Subcutaneous abdominal adipose tissue (tissue), 5 donors: Measurements from ENCODE around the gene GLE1.

Source experiments
- H3K27ac ChIP-seq: one replicate; pipeline ENCODE4 v1.7.0; 2013; ENCODE audit warnings: low read depth, mild to moderate bottlenecking, inconsistent platforms, low read length, moderate library complexity
- H3K27me3 ChIP-seq, 5 donors: one replicate each; pipeline ENCODE4 v1.7.0; 2013; ENCODE audit warnings: low read length in 5 of 5, inconsistent platforms in 1 of 5; ENCODE audit not compliant: control insufficient read depth in 5 of 5, insufficient read depth in 4 of 5
- H3K36me3 ChIP-seq, 5 donors: one replicate each; pipeline ENCODE4 v1.7.0; 2013; ENCODE audit warnings: low read length in 5 of 5; ENCODE audit not compliant: control insufficient read depth in 5 of 5, insufficient read depth in 5 of 5
- H3K4me1 ChIP-seq, 5 donors: one replicate each; pipeline ENCODE4 v1.7.0; 2013; ENCODE audit warnings: low read length in 5 of 5, mild to moderate bottlenecking in 3 of 5, moderate library complexity in 1 of 5; ENCODE audit not compliant: control insufficient read depth in 5 of 5, insufficient read depth in 5 of 5
- H3K4me3 ChIP-seq, 5 donors: one replicate each; pipeline ENCODE4 v1.7.0; 2013; ENCODE audit warnings: low read length in 5 of 5, low read depth in 1 of 5
- H3K9ac ChIP-seq, 5 donors: one replicate each; pipeline ENCODE4 v1.7.0; 2013; ENCODE audit warnings: low read length in 5 of 5, mild to moderate bottlenecking in 4 of 5, moderate library complexity in 3 of 5
- H3K9me3 ChIP-seq, 5 donors: one replicate each; pipeline ENCODE4 v1.7.0; 2013; ENCODE audit warnings: low read length in 5 of 5; ENCODE audit not compliant: control insufficient read depth in 5 of 5
- donor health status: healthy.
- donor health status: healthy.
- donor health status: healthy.
- donor health status: healthy.
- donor health status: healthy.

The GLE1 gene

DNA sequence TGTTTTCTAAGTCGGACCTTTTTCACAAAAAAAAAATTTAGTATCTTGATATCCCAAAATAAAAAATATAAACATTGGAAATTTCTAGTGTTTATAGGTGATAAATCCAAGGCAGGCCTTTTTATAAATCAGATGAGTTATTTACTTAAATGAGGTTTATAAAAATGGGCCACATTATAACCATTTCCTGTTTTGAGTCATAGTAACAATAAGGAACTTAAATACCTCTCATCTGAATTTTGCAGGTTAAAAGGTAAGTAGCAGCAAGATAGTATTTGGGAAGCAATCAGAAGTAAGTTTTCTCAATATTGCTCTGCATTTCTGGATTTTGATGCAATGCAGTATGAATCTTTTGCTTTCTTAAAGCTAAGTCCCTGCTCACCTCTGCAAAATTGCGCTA lies 51.8 kb downstream of the GLE1 start:
- H3K9me3 ChIP-seq, result no peaks in the 10 kb centered on the region
- no peak overlapping the region for H3K27ac ChIP-seq
- no peaks in the 10 kb centered on the region for H3K36me3 ChIP-seq
- no peaks in the 10 kb centered on the region for H3K27me3 ChIP-seq
- H3K4me1 ChIP-seq, result peaks cover 15 to 70% (median 65%) of the 10 kb centered on the region in 5 donors
- H3K9ac ChIP-seq, result no peak overlapping the region
- no peak overlapping the region for H3K4me3 ChIP-seq

DNA sequence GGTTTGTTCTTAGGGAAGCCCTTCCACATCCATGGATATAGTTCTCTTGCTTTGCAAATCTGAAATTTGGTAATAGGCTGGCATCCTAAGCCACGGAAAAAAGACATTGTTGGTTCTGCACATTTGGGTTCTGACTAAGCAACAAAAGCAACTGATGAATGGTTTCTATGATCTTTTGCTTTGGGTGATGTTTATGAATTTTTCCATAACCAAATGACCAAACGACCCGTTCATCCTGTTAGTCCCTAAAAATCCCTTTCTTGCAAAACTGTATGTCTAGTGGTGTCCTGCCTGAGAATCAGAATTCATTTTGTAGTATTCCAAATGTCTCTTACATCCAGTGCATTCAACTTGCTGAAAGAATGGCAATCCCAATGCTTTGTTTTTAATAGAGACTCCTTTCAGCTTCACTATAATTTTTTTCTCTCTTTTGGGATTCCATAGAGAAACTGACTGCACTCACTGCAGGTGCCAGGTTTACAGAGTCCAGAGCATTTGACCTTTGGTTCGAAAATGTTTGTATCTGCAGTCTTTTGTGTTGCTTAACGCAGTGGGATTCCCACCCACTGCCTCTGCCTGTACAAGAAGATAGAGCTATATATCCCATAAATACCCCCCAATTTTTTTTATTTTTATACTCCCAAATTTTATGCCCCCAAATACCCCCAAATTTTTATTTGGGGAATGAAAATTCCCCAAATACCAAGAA lies 52.6 kb downstream of the GLE1 start:
- no peaks in the 10 kb centered on the region for H3K36me3 ChIP-seq
- peaks cover 15 to 62% (median 59%) of the 10 kb centered on the region in 5 donors for H3K4me1 ChIP-seq
- no peak overlapping the region for H3K9ac ChIP-seq
- peak overlapping the region; percentile 51 for H3K27ac ChIP-seq
- H3K9me3 ChIP-seq, result no peaks in the 10 kb centered on the region
- no peak overlapping the region for H3K4me3 ChIP-seq
- H3K27me3 ChIP-seq, result no peaks in the 10 kb centered on the region

DNA sequence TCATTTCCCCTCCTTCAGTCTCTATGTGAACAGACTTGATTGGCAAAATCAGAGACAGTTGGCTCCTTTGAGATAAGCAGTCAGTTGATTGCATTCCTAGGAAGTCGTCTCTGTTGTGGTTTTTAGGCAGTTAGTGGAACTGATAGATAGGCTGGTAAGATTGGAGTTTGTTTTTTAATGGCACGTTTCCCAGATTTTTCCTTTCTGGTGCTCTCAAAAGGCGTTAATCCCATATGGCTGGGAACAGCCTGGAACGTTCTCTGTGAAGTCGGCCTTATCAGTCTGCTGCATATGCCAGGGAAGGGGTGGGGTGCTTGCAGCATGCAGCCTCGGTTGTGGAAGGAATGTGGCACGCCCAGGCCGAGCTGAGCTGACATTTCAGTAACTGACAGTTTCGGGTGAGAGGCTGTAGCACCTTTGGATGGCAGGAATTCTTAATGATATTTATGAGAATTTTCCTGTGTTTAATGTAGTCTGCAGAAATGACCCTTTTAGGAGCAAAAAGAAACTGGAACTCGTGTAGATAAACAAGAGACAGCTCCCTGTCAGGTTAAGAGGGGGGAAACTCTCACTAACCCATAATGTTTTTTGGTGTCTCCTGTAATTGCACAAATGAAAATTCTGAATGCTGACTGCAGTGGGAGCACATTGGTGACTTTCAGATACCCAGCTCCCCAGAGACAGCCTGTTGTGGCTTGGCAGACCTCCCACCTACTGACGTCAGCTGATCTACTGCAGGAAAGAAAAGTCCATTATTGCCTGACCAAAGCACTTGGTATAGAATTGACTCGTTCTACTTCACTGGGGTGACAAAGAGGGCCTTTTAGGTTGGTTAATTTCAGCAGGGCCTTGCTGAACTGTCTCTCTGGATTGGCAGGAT lies 54.2 kb downstream of the GLE1 start:
- peaks cover 14 to 55% (median 50%) of the 10 kb centered on the region in 5 donors for H3K4me1 ChIP-seq

DNA sequence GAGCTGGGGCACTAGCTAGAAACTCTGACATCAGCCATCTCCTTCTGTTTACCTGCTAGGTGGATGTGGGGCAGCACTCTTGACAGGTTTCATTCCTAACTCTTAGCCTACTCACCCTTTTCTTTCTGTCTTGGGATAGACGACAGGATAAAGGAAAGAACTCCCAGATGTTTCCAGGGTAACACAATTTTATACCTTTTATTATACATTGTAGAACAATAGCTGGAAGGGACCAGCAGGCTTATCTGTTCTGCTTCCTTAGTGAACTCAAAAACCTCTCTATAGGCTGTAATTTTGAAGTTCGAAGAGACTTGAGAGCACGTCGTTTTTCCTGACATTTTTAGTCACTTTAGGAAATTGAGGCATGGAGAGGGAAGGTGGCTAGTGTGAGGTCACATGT lies 61.1 kb downstream of the GLE1 start:
- peaks cover 20 to 43% (median 27%) of the 10 kb centered on the region in 5 donors for H3K36me3 ChIP-seq
- H3K9me3 ChIP-seq, result no peaks in the 10 kb centered on the region
- H3K27ac ChIP-seq, result peak overlapping the region; percentile 33
- H3K4me3 ChIP-seq, result peak overlapping the region in 2 of 5 donors; percentile 0 to 19
- H3K9ac ChIP-seq, result peak overlapping the region in 4 of 5 donors; percentile 8 to 67 (median 55)
- H3K4me1 ChIP-seq, result peaks cover 0 to 14% (median 0%) of the 10 kb centered on the region in 5 donors
- no peaks in the 10 kb centered on the region for H3K27me3 ChIP-seq

More for the DNA sequence above, 54.2 kb downstream of the GLE1 start:
- H3K9ac ChIP-seq, result peak overlapping the region in 2 of 5 donors; percentile 20 to 44
- peak overlapping the region; percentile 75 for H3K27ac ChIP-seq
- no peaks in the 10 kb centered on the region for H3K9me3 ChIP-seq
- H3K36me3 ChIP-seq, result peaks cover 0 to 4% (median 3%) of the 10 kb centered on the region in 5 donors
- peak overlapping the region; percentile 1 to 46 (median 10) for H3K4me3 ChIP-seq
- H3K27me3 ChIP-seq, result no peaks in the 10 kb centered on the region

DNA sequence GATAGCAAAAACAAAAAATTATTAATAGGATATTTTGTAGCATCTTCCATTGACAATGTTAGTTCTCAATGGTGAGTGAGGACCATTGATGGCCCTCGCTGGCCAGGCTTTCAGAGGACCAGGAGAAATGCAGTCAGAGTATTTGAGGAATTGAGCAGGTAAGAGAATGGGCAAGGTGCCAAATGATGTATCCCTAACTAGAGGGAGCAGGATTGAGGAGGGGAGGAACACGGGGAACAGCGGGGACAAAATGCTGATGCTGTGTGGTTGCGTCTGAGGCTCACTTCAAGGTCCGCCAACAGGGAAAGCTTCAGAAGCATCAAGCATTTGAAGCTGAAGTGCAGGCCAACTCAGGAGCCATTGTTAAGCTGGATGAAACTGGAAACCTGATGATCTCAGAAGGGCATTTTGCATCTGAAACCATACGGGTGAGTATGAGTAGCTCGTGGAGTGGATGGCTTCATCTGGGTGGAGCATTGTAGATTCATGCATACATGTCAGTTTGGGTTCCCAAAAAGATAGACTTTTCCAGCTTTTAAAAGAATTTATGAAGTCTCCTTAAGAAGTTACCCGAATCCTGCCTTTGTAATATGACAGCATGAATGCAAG lies 64.1 kb downstream of the GLE1 start:
- H3K27me3 ChIP-seq, result no peaks in the 10 kb centered on the region
- H3K9me3 ChIP-seq, result no peaks in the 10 kb centered on the region
- no peak overlapping the region for H3K9ac ChIP-seq
- H3K4me3 ChIP-seq, result no peak overlapping the region
- no peak overlapping the region for H3K27ac ChIP-seq
- H3K4me1 ChIP-seq, result peaks cover 0 to 14% (median 0%) of the 10 kb centered on the region in 5 donors
- H3K36me3 ChIP-seq, result peaks cover 24 to 65% (median 44%) of the 10 kb centered on the region in 5 donors

DNA sequence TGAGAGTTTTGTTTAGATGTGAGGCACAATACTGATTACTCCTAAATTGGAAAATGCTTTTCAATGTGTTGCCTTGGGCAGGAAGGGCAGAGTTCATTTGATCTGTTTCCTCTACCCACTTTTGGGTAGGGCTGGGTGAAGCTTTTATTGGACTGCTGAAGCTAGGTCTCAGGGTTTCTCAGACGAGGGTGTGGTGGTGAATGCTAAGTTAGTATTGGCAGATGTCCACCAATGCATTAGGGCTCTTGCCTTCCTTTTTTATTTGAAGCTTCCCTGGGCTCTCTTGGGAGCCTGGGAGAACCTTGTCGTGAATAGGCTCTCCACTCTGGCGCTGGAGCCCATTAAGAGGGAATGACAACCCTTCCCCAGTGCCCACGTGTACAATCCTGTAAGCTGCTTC lies 71.0 kb downstream of the GLE1 start:
- Histone ChIP-seq H3K9me3 (no peaks in the 10 kb centered on the region), H3K36me3 (peaks cover 50 to 89% (median 79%) of the 10 kb centered on the region in 5 donors), H3K4me3 (no peak overlapping the region), H3K27me3 (no peaks in the 10 kb centered on the region), H3K27ac (no peak overlapping the region), H3K9ac (no peak overlapping the region), H3K4me1 (peaks cover 0 to 13% (median 6%) of the 10 kb centered on the region in 5 donors)

DNA sequence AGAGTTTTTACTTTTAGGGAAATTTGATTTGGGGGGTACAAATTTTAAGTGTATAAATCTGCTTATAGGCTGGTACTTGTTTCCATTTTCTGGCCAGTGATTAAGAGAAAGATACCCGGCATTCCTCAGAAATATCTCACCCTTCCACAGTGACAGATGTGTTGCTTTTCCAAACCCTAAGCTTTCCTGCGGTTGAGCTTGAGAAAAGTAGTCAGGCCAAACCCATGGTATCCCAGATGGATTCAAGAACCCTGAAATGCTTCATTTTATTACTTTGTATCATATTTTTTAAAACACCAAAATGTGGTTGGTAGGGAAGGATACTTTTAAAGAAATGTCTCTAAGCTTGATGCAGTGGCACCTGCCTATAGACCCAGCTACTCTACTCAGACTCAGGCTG lies 71.4 kb downstream of the GLE1 start:
- H3K4me3 ChIP-seq, result no peak overlapping the region
- peaks cover 52 to 90% (median 83%) of the 10 kb centered on the region in 5 donors for H3K36me3 ChIP-seq
- H3K27ac ChIP-seq, result no peak overlapping the region

DNA sequence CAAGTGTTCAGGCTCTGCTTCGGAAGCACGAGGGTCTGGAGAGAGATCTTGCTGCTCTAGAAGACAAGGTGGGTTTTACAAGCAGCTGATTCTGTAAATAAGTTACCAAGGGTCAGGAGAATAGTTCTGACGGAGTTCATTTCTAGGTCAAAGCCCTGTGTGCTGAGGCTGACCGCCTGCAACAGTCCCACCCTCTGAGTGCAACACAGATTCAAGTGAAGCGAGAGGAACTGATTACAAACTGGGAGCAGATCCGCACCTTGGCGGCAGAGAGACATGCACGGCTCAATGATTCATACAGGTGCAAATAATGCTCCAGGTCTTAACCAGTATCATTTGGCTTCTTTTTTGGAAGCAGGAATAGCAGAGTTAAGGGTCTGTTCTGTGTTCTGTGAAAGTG lies 72.7 kb downstream of the GLE1 start:
- H3K27me3 ChIP-seq, result no peaks in the 10 kb centered on the region
- no peaks in the 10 kb centered on the region for H3K9me3 ChIP-seq
- peaks cover 0 to 13% (median 6%) of the 10 kb centered on the region in 5 donors for H3K4me1 ChIP-seq
- H3K36me3 ChIP-seq, result peaks cover 61 to 94% (median 89%) of the 10 kb centered on the region in 5 donors
- H3K27ac ChIP-seq, result no peak overlapping the region
- no peak overlapping the region for H3K9ac ChIP-seq
- H3K4me3 ChIP-seq, result no peak overlapping the region

More for the DNA sequence above, 71.4 kb downstream of the GLE1 start:
- Histone ChIP-seq H3K4me1 (peaks cover 0 to 13% (median 6%) of the 10 kb centered on the region in 5 donors), H3K9ac (no peak overlapping the region), H3K27me3 (no peaks in the 10 kb centered on the region), H3K9me3 (no peaks in the 10 kb centered on the region)

DNA sequence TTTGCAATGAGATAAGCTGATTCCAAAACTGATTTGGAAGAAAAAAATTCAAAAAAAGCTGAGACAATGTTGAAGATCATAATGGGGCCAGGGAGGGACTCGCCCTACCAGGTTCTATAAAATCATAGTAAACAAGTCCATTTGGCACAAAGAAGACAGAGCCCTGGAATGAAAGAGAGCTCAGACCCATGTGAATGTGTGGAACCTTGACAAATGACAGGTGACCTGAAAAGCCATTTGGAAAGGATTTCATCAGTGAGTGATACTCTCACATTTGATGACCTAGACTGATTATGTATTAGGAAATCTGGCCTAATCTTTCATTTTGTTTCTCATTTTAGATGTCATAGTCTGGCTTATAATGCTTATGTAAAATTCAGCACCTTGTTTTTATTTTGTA lies 74.7 kb downstream of the GLE1 start:
- Histone ChIP-seq H3K27ac (no peak overlapping the region), H3K27me3 (no peaks in the 10 kb centered on the region), H3K9me3 (no peaks in the 10 kb centered on the region), H3K4me1 (peaks cover 0 to 13% (median 6%) of the 10 kb centered on the region in 5 donors), H3K36me3 (peaks cover 73 to 98% (median 96%) of the 10 kb centered on the region in 5 donors), H3K9ac (no peak overlapping the region), H3K4me3 (no peak overlapping the region)
